A673 (cell line): ENCODE data around the gene IL11.

Experiments used
- CTCF ChIP-seq: fragments of 300-800, 200-600 bp; sonication (generic); conservative IDR thresholded peaks from 2 replicates; pipeline ENCODE4 v1.5.1; 2017; ENCODE audit warnings: low read depth, mild to moderate bottlenecking, antibody characterized with exemption, low read length, moderate library complexity, mixed read lengths
- EZH2 ChIP-seq: fragments of 200-600 bp; sonication (generic); IDR thresholded peaks from 2 replicates; pipeline ENCODE4 v1.6.1; 2017; ENCODE audit warnings: borderline replicate concordance, low read depth, mild to moderate bottlenecking, mixed read lengths, antibody characterized with exemption, low read length; ENCODE audit not compliant: poor library complexity, severe bottlenecking

- no peak for TF ChIP-seq CTCF
- no peak for TF ChIP-seq EZH2
Observed at GRCh38 chr19:55419103-55419502, 48.8 kb upstream of the IL11 start.
